Fibroblast of lung (primary cell): ENCODE data around the gene GRIA1.

ENCODE experiments used
- EZH2 ChIP-seq: IDR thresholded peaks from 2 replicates; pipeline ENCODE4 v1.5.1; 2012; ENCODE audit warnings: low read length, control low read depth, mild to moderate bottlenecking; ENCODE audit errors: missing control alignments
- TF ChIP-seq, protein P1 (sequence below), 2 donors: IDR thresholded peaks in 1 of 2; conservative IDR thresholded peaks in 1 of 2; 1 replicate in 1 of 2; 2 replicates in 1 of 2; pipeline ENCODE4 v1.5.1; 2011 to 2012; ENCODE audit warnings: low read length in 2 of 2, control low read depth in 1 of 2, inconsistent platforms in 1 of 2, low read depth in 1 of 2, mild to moderate bottlenecking in 1 of 2

DNA sequence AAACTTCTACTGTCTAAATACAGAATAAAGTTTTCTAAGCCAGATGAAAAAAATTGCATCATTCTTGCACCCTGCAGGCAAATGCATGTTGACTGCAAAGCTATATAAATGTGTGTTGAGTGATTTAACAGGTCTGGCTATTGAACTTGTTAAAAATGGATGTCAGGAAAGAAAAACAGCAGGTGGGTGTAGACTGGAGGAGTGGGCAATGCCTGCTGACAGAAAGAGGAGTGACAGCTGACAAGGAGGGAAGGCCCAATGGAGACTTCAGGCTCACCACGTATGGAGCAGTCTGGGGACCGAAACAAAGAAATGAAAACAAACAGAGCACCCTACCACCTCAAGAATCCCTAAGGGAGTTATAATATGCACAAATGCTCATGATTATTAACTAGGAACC lies 127.8 kb downstream of the GRIA1 start:
- TF ChIP-seq, protein P1, sequence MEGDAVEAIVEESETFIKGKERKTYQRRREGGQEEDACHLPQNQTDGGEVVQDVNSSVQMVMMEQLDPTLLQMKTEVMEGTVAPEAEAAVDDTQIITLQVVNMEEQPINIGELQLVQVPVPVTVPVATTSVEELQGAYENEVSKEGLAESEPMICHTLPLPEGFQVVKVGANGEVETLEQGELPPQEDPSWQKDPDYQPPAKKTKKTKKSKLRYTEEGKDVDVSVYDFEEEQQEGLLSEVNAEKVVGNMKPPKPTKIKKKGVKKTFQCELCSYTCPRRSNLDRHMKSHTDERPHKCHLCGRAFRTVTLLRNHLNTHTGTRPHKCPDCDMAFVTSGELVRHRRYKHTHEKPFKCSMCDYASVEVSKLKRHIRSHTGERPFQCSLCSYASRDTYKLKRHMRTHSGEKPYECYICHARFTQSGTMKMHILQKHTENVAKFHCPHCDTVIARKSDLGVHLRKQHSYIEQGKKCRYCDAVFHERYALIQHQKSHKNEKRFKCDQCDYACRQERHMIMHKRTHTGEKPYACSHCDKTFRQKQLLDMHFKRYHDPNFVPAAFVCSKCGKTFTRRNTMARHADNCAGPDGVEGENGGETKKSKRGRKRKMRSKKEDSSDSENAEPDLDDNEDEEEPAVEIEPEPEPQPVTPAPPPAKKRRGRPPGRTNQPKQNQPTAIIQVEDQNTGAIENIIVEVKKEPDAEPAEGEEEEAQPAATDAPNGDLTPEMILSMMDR (conservative IDR thresholded peaks at IDR 0.05 in 1 of 2, IDR thresholded peaks at IDR 0.05 in 1 of 2; ENCODE audit: low read depth in 1 of 2, low read length in 2 of 2), result no peak
- TF ChIP-seq EZH2, result no peak
